ENCODE measurements around the gene CPTP.

CPTP gene

GRCh38 chr1:1292851-1293250 is 31.8 kb upstream of the CPTP start:
- no peak for DNase-seq

- no peak for DNase-seq
Observed at GRCh38 chr1:1293263-1294249, 31.0 kb upstream of the CPTP start.

GRCh38 chr1:1294250-1294890 is 30.2 kb upstream of the CPTP start:
- no peak for DNase-seq

GRCh38 chr1:1295154-1295923 is 29.3 kb upstream of the CPTP start:
- DNase-seq: no peak

GRCh38 chr1:1296070-1297061 is 28.2 kb upstream of the CPTP start:
- DNase-seq: no peak

GRCh38 chr1:1297802-1298424 is 26.7 kb upstream of the CPTP start:
- DNase-seq: no peak

GRCh38 chr1:1298861-1299685 is 25.5 kb upstream of the CPTP start:
- no peak for DNase-seq

- DNase-seq: peak; percentile 38
Observed at GRCh38 chr1:1299686-1300351, 24.8 kb upstream of the CPTP start.

- no peak for DNase-seq
Observed at GRCh38 chr1:1300352-1300739, 24.3 kb upstream of the CPTP start.

- no peak for DNase-seq
Observed at GRCh38 chr1:1302006-1302430, 22.6 kb upstream of the CPTP start.

GRCh38 chr1:1302951-1303509 is 21.6 kb upstream of the CPTP start:
- no peak for DNase-seq

GRCh38 chr1:1303736-1304135 is 20.9 kb upstream of the CPTP start:
- DNase-seq: no peak

GRCh38 chr1:1304331-1305299 is 20.0 kb upstream of the CPTP start:
- no peak for DNase-seq

GRCh38 chr1:1305300-1306069 is 19.1 kb upstream of the CPTP start:
- DNase-seq: peak; percentile 78

GRCh38 chr1:1306070-1306660 is 18.4 kb upstream of the CPTP start:
- no peak for DNase-seq

- no peak for DNase-seq
Observed at GRCh38 chr1:1306661-1307260, 17.8 kb upstream of the CPTP start.
